Epithelial cell of prostate (primary cell): Measurements from ENCODE around the gene SLC27A4.

Source experiments
- DNase-seq: peaks from one replicate; pipeline ENCODE4 v3.0.0-alpha.2; 2011; ENCODE audit warnings: low read depth, low spot score
- H3K27ac ChIP-seq: fragments of 450-650 bp; 2 replicates; pipeline ENCODE4 v1.5.1; 2017; ENCODE audit warnings: mild to moderate bottlenecking

The SLC27A4 gene

GRCh38 chr9:128339761-128340690, at the start of gene SLC27A4:
SLC27A4 (plus strand) TSS chr9:128340527; CDS start chr9:128343133, 2,606 bp downstream.
- H3K27ac ChIP-seq, result peak within 1 kb of the TSS; percentile 79
- peak; percentile 60 for DNase-seq

- H3K27ac ChIP-seq, result no peak overlapping the region
- no peak for DNase-seq
These were observed 48.3 kb upstream of the SLC27A4 start for GRCh38 chr9:128292009-128292408.

- H3K27ac ChIP-seq, result no peak overlapping the region
These were observed 47.2 kb upstream of the SLC27A4 start for GRCh38 chr9:128293091-128293490.

GRCh38 chr9:128294142-128294541, 46.2 kb upstream of the SLC27A4 start:
- no peak for DNase-seq
- H3K27ac ChIP-seq, result no peak overlapping the region

More at GRCh38 chr9:128293091-128293490, 47.2 kb upstream of the SLC27A4 start:
- DNase-seq, result no peak

- H3K27ac ChIP-seq, result peak overlapping the region; percentile 67
- DNase-seq, result no peak
These were observed 43.7 kb upstream of the SLC27A4 start for GRCh38 chr9:128296340-128297220.

GRCh38 chr9:128297221-128297773, 43.0 kb upstream of the SLC27A4 start:
- H3K27ac ChIP-seq, result no peak overlapping the region
- no peak for DNase-seq

GRCh38 chr9:128298535-128299482, 41.5 kb upstream of the SLC27A4 start:
- no peak for DNase-seq
- peak overlapping the region; percentile 62 for H3K27ac ChIP-seq

- DNase-seq, result no peak
- peak overlapping the region; percentile 96 for H3K27ac ChIP-seq
These were observed 36.0 kb upstream of the SLC27A4 start for GRCh38 chr9:128304136-128304970.

- DNase-seq, result no peak
- H3K27ac ChIP-seq, result peak overlapping the region; percentile 96
These were observed 35.4 kb upstream of the SLC27A4 start for GRCh38 chr9:128304971-128305288.

- no peak for DNase-seq
- H3K27ac ChIP-seq, result no peak overlapping the region
These were observed 30.8 kb upstream of the SLC27A4 start for GRCh38 chr9:128309551-128309950.

- no peak overlapping the region for H3K27ac ChIP-seq
- DNase-seq, result no peak
These were observed 29.9 kb upstream of the SLC27A4 start for GRCh38 chr9:128310461-128310860.

GRCh38 chr9:128314697-128315096, 25.6 kb upstream of the SLC27A4 start:
- H3K27ac ChIP-seq, result no peak overlapping the region
- DNase-seq, result no peak

- no peak for DNase-seq
- no peak overlapping the region for H3K27ac ChIP-seq
These were observed 23.9 kb upstream of the SLC27A4 start for GRCh38 chr9:128316421-128316820.

- no peak for DNase-seq
- peak overlapping the region; percentile 7 for H3K27ac ChIP-seq
These were observed 22.7 kb upstream of the SLC27A4 start for GRCh38 chr9:128317629-128318028.

- DNase-seq, result no peak
- H3K27ac ChIP-seq, result no peak overlapping the region
These were observed 19.0 kb upstream of the SLC27A4 start for GRCh38 chr9:128321343-128321742.

GRCh38 chr9:128321879-128322403, 18.4 kb upstream of the SLC27A4 start:
- no peak for DNase-seq
- H3K27ac ChIP-seq, result peak overlapping the region; percentile 87

GRCh38 chr9:128322404-128323211, 17.7 kb upstream of the SLC27A4 start, which contains the start of the genes COQ4 and TRUB2:
COQ4 (plus strand) TSS chr9:128322839; CDS start chr9:128322859, 20 bp downstream.
TRUB2 (minus strand) TSS chr9:128322447; CDS start chr9:128322408, 39 bp downstream.
- peak; percentile 72 for DNase-seq
- H3K27ac ChIP-seq, result peak within 1 kb of the TSS; percentile 87
